NOMO-1 treated with dmso at 0.1 percent for 144 hours (cell line): Measurements from ENCODE around the gene KCNC4.

Source experiments
- DNase-seq: peaks from one replicate; lab custom pipeline; 2025; ENCODE audit not compliant: unreplicated experiment; lab: John Stamatoyannopoulos, UW

The KCNC4 gene

DNA sequence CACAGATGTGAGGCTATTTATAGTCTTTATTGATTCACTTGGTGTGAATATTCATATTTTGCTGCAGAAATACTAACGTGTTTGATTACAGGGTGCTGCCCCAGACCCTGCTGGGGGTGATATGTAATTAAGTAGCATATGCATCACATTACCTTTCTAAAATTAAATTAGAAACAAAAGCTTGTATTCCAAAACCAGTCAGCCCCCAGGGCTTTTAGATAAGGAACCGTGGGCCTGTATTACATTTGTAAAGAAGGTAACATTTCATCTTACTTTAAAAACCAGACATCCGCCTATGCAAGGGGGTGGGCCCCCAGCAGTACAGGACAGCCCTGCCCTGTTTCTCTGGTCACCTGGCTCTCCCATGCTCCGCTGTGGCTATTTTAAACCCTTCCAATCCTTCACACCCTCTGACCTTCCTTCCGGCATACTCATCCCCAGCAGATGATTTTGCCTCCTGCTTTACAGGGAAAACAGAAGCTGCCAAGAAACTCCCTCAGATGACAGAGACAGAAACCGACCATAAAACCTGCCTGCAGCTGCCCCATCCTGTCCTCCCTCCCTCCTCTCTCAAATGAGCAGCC, 22.0 kb upstream of the KCNC4 start:
- no peak for DNase-seq

GRCh38 chr1:110189181-110189580, 20.9 kb upstream of the KCNC4 start:
- DNase-seq = no peak

DNA sequence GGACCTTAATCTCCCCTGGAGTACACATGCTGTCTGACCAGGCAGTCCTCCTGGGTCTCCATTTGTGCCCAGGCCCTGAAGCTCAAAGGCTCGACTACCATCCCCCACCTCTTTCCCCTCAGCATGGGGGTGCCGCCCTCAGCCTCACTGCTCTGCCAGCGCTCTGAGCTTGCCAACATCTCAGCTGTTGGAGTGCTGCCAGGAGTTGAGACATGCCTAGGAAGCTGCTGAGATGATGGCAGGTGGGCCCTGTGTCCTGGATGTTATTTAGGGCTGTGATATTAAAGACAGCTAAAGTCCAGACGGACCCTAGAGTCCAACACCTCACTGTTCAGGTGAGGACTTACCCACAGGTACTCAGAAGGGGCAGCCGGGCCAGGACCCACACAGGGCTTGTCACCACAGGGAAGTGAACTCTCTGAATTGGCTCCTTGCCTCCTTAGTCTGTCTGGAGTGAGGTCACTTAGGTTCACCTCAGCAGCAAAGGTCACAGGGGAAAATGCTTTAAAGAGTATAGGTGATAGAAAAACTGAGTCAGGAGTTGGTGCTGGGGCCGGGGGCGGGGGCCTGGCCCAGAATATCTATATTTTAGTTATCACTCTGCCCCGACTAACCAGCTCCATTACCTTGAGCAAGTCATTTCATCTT, 19.7 kb upstream of the KCNC4 start:
- DNase-seq = no peak

- DNase-seq = no peak
Measured at GRCh38 chr1:110192541-110192940, 17.6 kb upstream of the KCNC4 start.

- no peak for DNase-seq
Measured at GRCh38 chr1:110195196-110195595, 14.9 kb upstream of the KCNC4 start.

DNA sequence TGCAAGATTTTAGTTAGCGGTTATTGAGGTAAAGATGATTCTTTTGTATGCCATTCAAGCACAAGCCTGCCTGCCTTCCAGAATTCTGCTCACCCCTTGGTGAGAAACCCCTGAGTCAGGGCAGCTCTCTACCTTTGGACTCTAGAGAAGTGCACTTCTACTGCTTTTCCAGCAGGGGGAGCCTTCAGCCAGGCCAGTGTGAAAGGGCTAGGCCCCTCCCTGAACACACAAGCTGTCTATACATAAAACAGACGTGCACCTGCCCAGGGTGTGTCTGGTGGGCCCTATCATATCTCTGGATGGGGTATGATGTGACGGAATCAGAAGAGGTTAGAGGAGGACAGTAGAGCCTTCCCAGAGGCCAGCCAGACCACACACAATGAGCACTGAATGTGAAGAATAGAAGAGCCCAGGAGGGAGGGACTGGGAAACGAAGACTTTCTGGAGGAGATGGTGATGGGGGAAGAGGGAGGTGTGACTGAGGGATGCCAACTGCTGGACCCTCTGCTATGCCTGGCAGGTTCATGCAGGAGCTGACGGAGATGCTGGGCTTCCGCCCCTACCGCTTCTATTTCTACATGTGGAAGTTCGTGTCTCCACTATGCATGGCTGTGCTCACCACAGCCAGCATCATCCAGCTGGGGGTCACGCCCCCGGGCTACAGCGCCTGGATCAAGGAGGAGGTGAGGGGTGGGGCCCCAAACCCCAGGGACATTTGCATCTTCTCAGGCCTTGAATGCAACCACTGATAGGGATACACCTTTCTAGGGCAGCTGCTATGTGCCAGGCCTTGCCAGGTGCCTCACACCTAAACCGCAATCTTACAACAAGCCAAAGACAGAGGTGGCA, 13.0 kb upstream of the KCNC4 start:
- peak; percentile 28 for DNase-seq

DNA sequence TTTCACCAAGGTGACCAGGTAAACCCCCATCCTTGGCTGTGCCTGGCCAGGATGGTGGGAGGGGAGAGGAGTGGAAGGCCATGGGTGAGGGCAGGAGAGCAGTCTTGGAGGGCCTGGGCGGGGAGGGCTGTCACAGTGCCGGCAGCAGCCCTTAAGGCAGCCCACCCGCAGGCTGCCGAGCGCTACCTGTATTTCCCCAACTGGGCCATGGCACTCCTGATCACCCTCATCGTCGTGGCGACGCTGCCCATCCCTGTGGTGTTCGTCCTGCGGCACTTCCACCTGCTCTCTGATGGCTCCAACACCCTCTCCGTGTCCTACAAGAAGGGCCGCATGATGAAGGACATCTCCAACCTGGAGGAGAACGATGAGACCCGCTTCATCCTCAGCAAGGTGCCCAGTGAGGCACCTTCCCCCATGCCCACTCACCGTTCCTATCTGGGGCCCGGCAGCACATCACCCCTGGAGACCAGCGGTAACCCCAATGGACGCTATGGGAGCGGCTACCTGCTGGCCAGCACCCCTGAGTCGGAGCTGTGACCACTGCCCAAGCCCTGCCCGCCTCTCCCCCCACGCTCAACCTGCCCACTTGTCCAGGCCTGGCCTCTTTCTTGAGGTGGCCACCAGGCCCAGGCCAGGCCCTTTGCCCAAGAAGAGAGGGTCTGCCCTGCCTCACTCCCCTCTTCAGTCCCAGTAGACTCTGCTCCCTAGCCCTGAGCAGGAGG, 12.0 kb upstream of the KCNC4 start:
- no peak for DNase-seq

GRCh38 chr1:110198746-110199145, 11.4 kb upstream of the KCNC4 start:
- no peak for DNase-seq

DNA sequence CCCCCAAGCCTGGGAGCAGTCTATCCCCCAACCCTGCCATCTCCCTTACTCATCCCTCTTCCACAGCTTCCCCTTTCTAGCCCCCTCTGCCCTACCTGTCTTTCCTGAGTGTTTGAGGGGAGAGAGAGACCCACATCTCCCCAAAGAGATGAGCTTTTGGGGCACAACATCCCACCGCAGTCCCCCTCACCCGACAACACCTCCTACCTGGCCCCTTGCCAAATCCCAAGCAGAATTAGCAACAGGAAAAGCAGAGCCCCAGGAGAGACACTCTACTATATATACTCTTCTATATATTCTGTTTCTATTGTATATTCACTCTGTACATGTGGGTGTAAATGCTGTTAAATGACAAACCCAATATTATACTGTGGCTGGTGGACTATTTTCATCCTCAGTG, 9.9 kb upstream of the KCNC4 start:
- DNase-seq = no peak

DNA sequence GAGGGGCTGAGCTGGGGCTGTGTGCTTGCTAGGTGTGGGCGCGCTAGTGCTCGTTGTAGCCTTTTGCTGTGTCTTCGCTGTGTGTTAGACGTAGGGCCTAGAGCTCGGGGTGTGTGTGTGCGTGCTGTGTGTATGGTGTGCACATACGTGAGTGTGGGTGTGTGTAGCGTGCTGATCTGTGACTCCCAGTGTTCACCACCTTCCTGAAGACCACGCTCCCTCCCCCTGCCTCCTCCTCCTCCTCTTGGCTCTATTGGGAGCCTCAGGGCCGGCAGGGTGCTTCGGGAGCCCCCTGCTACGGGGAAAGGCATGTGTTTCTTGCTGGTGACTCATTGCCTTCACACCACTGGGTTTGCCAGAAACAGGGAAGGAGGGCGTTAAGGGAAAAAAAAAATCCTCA, 9.4 kb upstream of the KCNC4 start:
- DNase-seq = no peak

- DNase-seq = no peak
Measured at GRCh38 chr1:110201157-110201825, 8.8 kb upstream of the KCNC4 start.

GRCh38 chr1:110203021-110203661, 7.0 kb upstream of the KCNC4 start:
- peak; percentile 55 for DNase-seq

DNA sequence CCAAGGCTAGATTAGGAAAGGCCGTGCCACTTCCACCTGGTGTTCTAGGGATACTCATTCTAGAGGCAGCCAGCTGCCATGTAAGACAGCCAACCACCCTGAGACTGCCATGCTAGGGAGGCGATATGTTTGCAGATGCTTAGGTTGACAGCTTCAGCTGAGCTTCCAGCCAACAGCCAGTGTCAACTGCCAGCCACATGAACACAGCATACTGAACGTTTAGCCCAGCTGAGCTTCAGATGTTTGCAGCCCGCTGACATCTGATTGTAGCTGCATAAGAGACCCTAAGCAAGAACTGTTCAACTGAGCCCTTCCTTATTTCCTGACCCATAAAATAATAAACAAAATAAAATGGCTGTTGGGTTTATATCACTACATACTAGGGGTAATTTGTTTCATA, 5.0 kb upstream of the KCNC4 start:
- DNase-seq = no peak

GRCh38 chr1:110205591-110206155, 4.4 kb upstream of the KCNC4 start:
- DNase-seq = no peak

DNA sequence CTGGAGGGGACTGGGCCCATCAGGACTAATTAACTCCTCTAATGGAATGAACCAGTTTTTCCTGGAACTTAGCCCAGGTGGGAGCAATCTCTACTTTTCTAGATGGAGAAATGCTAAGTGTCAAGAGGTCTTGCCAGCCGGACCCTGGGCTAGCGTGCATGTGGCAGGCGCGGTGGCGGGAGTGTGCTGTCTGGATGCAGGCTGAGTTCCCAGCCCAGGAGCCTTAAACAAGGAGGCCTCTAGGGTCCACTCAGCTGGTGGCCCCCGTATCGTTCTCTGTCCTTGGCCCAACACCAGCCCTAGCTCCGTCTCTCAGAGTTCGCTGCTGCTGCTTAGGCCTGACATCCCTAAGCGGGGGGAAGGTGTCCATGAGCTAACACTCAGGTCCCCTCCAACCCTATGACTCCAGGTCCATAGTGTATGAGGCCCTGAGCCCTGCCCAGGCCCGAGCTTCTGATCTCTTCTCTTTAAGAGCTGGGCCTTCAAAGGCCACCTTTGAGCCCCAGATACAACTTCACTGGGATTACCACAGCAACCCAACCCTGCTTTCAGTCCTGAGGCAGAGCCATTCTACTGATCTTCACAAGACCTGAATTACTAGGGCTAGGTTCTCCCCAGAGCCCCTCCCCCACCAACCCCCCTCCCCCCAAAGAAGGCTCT, 3.7 kb upstream of the KCNC4 start:
- DNase-seq = no peak

DNA sequence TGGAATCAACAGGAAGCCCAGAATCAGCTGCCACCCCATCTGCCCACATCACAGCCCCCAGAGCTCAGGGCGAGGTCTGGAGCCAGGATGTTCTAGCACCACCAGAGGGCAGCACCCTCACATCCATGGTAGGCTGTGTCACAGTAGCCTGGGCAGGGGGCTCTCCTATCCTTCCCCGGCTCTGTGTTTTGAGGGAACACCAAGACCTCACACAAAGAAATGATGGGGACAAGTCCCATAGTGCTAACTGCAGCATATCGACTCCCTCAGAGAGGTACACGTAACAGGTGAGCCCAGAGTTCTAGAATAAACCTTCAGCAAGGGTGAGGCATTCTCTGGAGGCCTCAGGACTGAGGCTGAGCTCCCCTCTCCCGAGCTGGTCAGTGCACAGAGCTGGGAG, 2.3 kb upstream of the KCNC4 start:
- DNase-seq = no peak

GRCh38 chr1:110208916-110209645, 1.0 kb upstream of the KCNC4 start:
- DNase-seq = no peak

- DNase-seq = peak; percentile 42
Measured at GRCh38 chr1:110210604-110211495, 736 bp downstream of the KCNC4 start.
